ENCODE measurements around the gene SNF8. TPM values are rescaled to one million over a fixed set of nuclear protein-coding genes. Genes with fewer than 3 reads are reported as not detected.

Gene SNF8
- total RNA-seq: 87.0 and 95.8 TPM in 2 replicates

DNA sequence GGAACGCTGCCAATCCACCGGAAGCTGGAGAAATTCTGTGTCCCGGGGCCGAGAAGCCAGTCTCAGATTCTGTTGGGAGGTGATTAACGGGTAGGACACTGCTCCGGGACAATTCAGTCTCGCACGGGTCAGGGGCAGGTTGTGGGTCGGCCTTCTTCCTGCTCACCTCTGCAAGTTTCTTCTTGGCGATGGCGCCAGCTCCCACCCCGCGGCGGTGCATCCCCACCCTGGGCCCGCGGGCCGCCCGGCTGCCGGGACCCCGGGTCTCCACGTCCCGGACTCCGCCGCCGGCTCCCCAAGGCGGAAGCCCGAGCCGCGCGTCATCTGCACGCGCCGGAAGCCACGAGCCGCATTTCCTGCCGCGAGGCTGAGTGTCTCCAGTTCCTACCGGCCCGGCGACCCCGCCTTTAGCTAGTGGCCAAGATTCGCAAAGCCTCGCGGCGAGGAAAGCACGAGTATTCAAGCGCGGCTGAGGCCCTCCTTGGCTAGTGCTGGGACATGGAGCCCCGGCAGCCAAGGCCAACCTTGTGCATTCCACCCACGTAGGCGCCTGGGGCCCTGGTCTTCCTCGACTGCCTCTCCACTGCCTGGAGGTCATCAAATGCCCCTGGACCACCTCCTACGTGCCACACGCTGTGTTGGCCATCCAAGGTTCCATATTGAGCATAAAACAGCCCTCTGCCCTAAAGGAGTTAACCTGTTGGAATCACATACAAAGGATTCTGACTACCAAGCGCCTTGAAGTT is at the start of gene SNF8:
Gene SNF8, minus strand, starts transcription at position 328 of the 746 bp plus-strand sequence. Its CDS starts 108 bp downstream, at position 220.

DNA sequence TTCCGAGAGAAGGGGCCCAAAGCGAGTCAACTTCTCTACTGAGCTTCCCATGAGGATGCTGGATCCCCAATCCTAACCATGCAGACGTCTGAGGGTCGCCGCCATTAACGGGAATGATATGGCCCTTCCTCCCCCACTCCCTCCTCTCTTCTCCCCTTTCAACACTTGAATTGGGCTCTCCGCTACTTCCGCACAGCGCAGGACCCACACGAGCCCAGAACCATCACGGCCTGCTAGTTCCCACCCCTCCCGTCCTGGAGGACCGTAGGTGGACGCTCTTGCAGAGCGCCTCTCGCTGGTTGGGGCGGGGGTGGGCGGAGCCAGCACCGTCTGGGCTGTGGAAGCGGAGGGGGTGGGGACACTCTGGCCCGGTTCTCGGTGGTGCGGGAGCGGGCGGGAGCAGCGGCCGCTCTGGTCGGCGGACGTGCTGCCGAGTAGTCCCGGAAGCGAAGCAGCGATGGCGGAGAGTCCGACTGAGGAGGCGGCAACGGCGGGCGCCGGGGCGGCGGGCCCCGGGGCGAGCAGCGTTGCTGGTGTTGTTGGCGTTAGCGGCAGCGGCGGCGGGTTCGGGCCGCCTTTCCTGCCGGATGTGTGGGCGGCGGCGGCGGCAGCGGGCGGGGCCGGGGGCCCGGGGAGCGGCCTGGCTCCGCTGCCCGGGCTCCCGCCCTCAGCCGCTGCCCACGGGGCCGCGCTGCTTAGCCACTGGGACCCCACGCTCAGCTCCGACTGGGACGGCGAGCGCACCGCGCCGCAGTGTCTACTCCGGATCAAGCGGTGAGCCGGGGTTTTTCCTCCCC is 36.4 kb downstream of the SNF8 start, which contains the start of gene UBE2Z:
Gene UBE2Z, plus strand, starts transcription at position 361 of the 797 bp plus-strand sequence. Its CDS starts 97 bp downstream, at position 458.

Other genes with a start within 250 kb of the SNF8 start
- not detected in 2 replicates for gene PRAC1, start 222.3 kb downstream of the SNF8 start, total RNA-seq
- gene PRAC2, start 221.7 kb downstream of the SNF8 start, total RNA-seq: not detected in 2 replicates
- gene HOXB13, start 216.1 kb downstream of the SNF8 start, total RNA-seq: not detected in 2 replicates
- gene TTLL6, start 127.6 kb downstream of the SNF8 start, total RNA-seq: under 0.01 TPM in 1 of 2 replicates, not detected in the other
- gene CALCOCO2, start 113.8 kb downstream of the SNF8 start, total RNA-seq: 38.7 and 50.8 TPM in 2 replicates
- gene ATP5MC1, start 52.1 kb downstream of the SNF8 start, total RNA-seq: 21.7 and 32.5 TPM in 2 replicates
- 51.0 and 57.2 TPM in 2 replicates for gene UBE2Z, start 36.4 kb downstream of the SNF8 start, total RNA-seq
- gene GIP, start 23.8 kb upstream of the SNF8 start, total RNA-seq: not detected in 2 replicates
- 0.11 and 0.17 TPM in 2 replicates for gene IGF2BP1, start 52.5 kb upstream of the SNF8 start, total RNA-seq
- not detected in 2 replicates for gene B4GALNT2, start 187.9 kb upstream of the SNF8 start, total RNA-seq

Measured in dermis lymphatic vessel endothelial cell (primary cell).